ENCODE measurements around the gene TIRAP. TPM values are rescaled to one million over a fixed set of nuclear protein-coding genes. Genes with fewer than 3 reads are reported as not detected.

TIRAP gene
- total RNA-seq, 2 donors from 2014 or later, result 9.2 to 11.4 TPM

- Histone ChIP-seq H3K9me3 (ENCODE audit: control insufficient read depth, low read length) (no peaks in the 10 kb centered on the region), H3K27me3 (ENCODE audit: control insufficient read depth, insufficient read depth, low read length, poor library complexity, severe bottlenecking) (no peaks in the 10 kb centered on the region), H3K4me1 (ENCODE audit: control insufficient read depth, insufficient read depth, low read length) (no peaks in the 10 kb centered on the region), H3K9ac (ENCODE audit: extremely low read depth, low read length, poor library complexity, severe bottlenecking) (no peak overlapping the region), H3K36me3 (ENCODE audit: control insufficient read depth, insufficient read depth, low read length) (peaks cover 3% of the 10 kb centered on the region), H3K4me3 (ENCODE audit: low read length) (no peak overlapping the region), H3K27ac (ENCODE audit: low read depth, low read length) (no peak overlapping the region)
- Mint-ChIP-seq H3K4me1 (peaks cover 7% of the 10 kb centered on the region), H3K27me3 (ENCODE audit: insufficient read depth) (no peaks in the 10 kb centered on the region), H3K4me3 (no peak overlapping the region), H3K36me3 (ENCODE audit: low read depth) (peaks cover 34% of the 10 kb centered on the region), H3K27ac (no peak overlapping the region), H3K9me3 (no peaks in the 10 kb centered on the region)
- 88 to 97% methylated on average over 7 to 9 of the region's 9 CpGs for WGBS, 2 experiments (ENCODE audit: insufficient coverage in 1 of 2, insufficient read length in 1 of 2)
- TF ChIP-seq CTCF (conservative IDR thresholded peaks at IDR 0.05), result no peak
- no peak for DNase-seq
Measured at GRCh38 chr11:126336671-126337101, 53.8 kb downstream of the TIRAP start.

GRCh38 chr11:126337126-126337473, 54.2 kb downstream of the TIRAP start:
- Histone ChIP-seq H3K36me3 (ENCODE audit: control insufficient read depth, insufficient read depth, low read length) (peaks cover 3% of the 10 kb centered on the region), H3K4me1 (ENCODE audit: control insufficient read depth, insufficient read depth, low read length) (no peaks in the 10 kb centered on the region), H3K9me3 (ENCODE audit: control insufficient read depth, low read length) (no peaks in the 10 kb centered on the region), H3K4me3 (ENCODE audit: low read length) (no peak overlapping the region), H3K9ac (ENCODE audit: extremely low read depth, low read length, poor library complexity, severe bottlenecking) (no peak overlapping the region), H3K27me3 (ENCODE audit: control insufficient read depth, insufficient read depth, low read length, poor library complexity, severe bottlenecking) (no peaks in the 10 kb centered on the region), H3K27ac (ENCODE audit: low read depth, low read length) (no peak overlapping the region)
- 94 to 95% methylated on average over 3 to 4 of the region's 4 CpGs for WGBS, 2 experiments (ENCODE audit: insufficient coverage in 1 of 2, insufficient read length in 1 of 2)
- Mint-ChIP-seq H3K36me3 (ENCODE audit: low read depth) (peaks cover 36% of the 10 kb centered on the region), H3K27ac (no peak overlapping the region), H3K27me3 (ENCODE audit: insufficient read depth) (no peaks in the 10 kb centered on the region), H3K9me3 (no peaks in the 10 kb centered on the region), H3K4me3 (no peak overlapping the region), H3K4me1 (peaks cover 7% of the 10 kb centered on the region)
- TF ChIP-seq CTCF (conservative IDR thresholded peaks at IDR 0.05), result no peak
- DNase-seq, result no peak

DNA sequence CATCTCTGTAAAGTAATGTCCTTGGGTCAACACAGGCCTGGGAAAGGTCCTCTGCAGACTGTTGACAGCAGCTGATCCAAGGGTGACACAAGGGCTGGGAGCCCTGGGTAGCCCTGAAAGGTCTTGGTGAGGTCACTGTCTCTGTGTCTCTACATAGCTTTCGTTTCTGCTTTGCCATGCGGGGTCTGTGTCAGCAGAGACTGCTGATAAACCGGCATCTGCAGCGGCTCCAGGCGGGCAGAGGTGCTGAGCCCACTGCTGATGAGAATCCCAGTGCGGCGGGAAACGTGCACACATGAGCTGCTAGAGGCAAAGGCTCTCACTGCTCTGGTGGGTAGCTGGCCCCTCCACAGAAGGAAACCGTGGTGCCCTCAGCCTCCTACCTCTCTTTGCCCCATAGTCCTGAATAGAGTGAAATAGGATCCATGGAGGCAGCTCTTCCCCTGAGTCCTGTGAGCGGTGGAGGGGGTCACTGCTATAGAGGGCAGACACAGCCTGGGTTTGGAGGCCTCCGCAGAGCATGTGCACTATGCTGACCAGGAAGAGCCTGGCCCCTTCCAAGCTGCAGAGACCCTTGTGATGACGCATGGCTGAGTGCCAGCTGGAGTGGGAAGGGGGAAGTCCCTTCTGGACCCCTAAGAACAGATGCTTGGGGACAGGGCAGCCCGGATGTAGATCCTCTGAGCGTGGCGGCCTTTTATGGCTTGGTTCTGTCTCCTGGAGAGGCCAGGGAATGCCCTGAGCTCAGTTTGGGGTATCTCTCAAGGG, 54.8 kb downstream of the TIRAP start:
- Mint-ChIP-seq H3K4me3 (no peak overlapping the region), H3K27ac (no peak overlapping the region), H3K27me3 (ENCODE audit: insufficient read depth) (no peaks in the 10 kb centered on the region), H3K4me1 (peaks cover 7% of the 10 kb centered on the region), H3K9me3 (no peaks in the 10 kb centered on the region), H3K36me3 (ENCODE audit: low read depth) (peaks cover 35% of the 10 kb centered on the region)
- H3K4me1 ChIP-seq (ENCODE audit: control insufficient read depth, insufficient read depth, low read length), result no peaks in the 10 kb centered on the region
- DNase-seq, result no peak
- TF ChIP-seq CTCF (conservative IDR thresholded peaks at IDR 0.05), result no peak
- peaks cover 3% of the 10 kb centered on the region for H3K36me3 ChIP-seq (ENCODE audit: control insufficient read depth, insufficient read depth, low read length)
- 88 to 93% methylated on average over 11 to 15 of the region's 15 CpGs for WGBS, 2 experiments (ENCODE audit: insufficient coverage in 1 of 2, insufficient read length in 1 of 2)
- H3K27me3 ChIP-seq (ENCODE audit: control insufficient read depth, insufficient read depth, low read length, poor library complexity, severe bottlenecking), result no peaks in the 10 kb centered on the region
- no peaks in the 10 kb centered on the region for H3K9me3 ChIP-seq (ENCODE audit: control insufficient read depth, low read length)
- no peak overlapping the region for H3K27ac ChIP-seq (ENCODE audit: low read depth, low read length)
- no peak overlapping the region for H3K4me3 ChIP-seq (ENCODE audit: low read length)
- no peak overlapping the region for H3K9ac ChIP-seq (ENCODE audit: extremely low read depth, low read length, poor library complexity, severe bottlenecking)

Data from endodermal cell (in vitro differentiated cells).